HepG2 (cell line): ENCODE results near the gene CD24. TPM values are rescaled to one million over a fixed set of nuclear protein-coding genes. Genes with fewer than 3 reads are reported as not detected.

ENCODE experiments used
- AHDC1 ChIP-seq: sonication (generic); formaldehyde crosslinking; IDR thresholded peaks from 2 replicates; pipeline ENCODE4 v1.5.1; 2020; ENCODE audit warnings: mild to moderate bottlenecking, missing genetic modification reagents, borderline replicate concordance
- CEBPZ ChIP-seq: IDR thresholded peaks from 2 replicates; pipeline ENCODE4 v1.6.1; 2012; ENCODE audit warnings: low read length, improper control_type of control experiment
- ELF3 ChIP-seq: IDR thresholded peaks from 2 replicates; pipeline ENCODE4 v1.6.1; 2016; ENCODE audit warnings: missing genetic modification reagents, missing compliant biosample characterization
- ETS1 ChIP-seq: sonication (generic); formaldehyde crosslinking; IDR thresholded peaks from 2 replicates; pipeline ENCODE4 v1.4.0; 2020; ENCODE audit warnings: missing genetic modification reagents
- HNRNPL ChIP-seq: fragments of 200-400 bp; formaldehyde crosslinking; IDR thresholded peaks from 2 replicates; pipeline ENCODE4 v1.6.1; 2017; ENCODE audit warnings: mild to moderate bottlenecking, low read depth, low read length
- PAF1 ChIP-seq: IDR thresholded peaks from 2 replicates; pipeline ENCODE4 v1.6.1; 2016; ENCODE audit warnings: missing genetic modification reagents, missing compliant biosample characterization
- SNAPC2 ChIP-seq: sonication (generic); formaldehyde crosslinking; IDR thresholded peaks from 2 replicates; pipeline ENCODE4 v1.8.1; 2022; ENCODE audit warnings: mild to moderate bottlenecking, missing genetic modification reagents
- ZBTB20 ChIP-seq: sonication (generic); formaldehyde crosslinking; IDR thresholded peaks from 2 replicates; pipeline ENCODE4 v1.8.1; 2023; ENCODE audit warnings: missing genetic modification reagents, low read depth, mild to moderate bottlenecking, borderline replicate concordance
- ZNF484 ChIP-seq: sonication (generic); formaldehyde crosslinking; IDR thresholded peaks from 2 replicates; pipeline ENCODE4 v1.5.1; 2020; ENCODE audit warnings: mild to moderate bottlenecking, low read depth, missing genetic modification reagents, borderline replicate concordance
- polyA plus RNA-seq, 8 experiments: library from polyadenylated mRNA; depleted of rRNA in 3 of 8; stranded (reverse) in 7 of 8; unstranded in 1 of 8; fragments of >200 nt; fragmentation: Illumina TruSeq in 4 of 8; extraction: Trizol in 4 of 8; gene quantifications; 2 replicates each; pipeline versions ENCODE4 v1.2.1 to v1.2.3, GENCODE V29; 2011 to 2016; ENCODE audit warnings: low read depth in 4 of 8, missing spikeins in 1 of 8, mixed read lengths in 1 of 8; ENCODE audit not compliant: insufficient read depth in 1 of 8
- total RNA-seq, 5 experiments: library from RNA; depleted of rRNA; stranded (reverse); fragments of >200 nt; fragmentation: Illumina TruSeq; extraction: Trizol; gene quantifications; 2 replicates each; pipeline ENCODE4 v1.2.3, GENCODE V29; 2016; ENCODE audit warnings: low read depth in 1 of 5
- TF ChIP-seq, protein P1 (sequence below): sonication (generic); formaldehyde crosslinking; IDR thresholded peaks from 2 replicates; pipeline ENCODE4 v1.4.0; 2020; ENCODE audit warnings: missing genetic modification reagents

CD24 gene
- total and polyA plus RNA-seq, 2 of the 13 experiments (the other 11 are each of a cell fraction or from before 2014, with no cell fraction given) = 11.3 to 30.5 TPM

- TF ChIP-seq, protein P1, sequence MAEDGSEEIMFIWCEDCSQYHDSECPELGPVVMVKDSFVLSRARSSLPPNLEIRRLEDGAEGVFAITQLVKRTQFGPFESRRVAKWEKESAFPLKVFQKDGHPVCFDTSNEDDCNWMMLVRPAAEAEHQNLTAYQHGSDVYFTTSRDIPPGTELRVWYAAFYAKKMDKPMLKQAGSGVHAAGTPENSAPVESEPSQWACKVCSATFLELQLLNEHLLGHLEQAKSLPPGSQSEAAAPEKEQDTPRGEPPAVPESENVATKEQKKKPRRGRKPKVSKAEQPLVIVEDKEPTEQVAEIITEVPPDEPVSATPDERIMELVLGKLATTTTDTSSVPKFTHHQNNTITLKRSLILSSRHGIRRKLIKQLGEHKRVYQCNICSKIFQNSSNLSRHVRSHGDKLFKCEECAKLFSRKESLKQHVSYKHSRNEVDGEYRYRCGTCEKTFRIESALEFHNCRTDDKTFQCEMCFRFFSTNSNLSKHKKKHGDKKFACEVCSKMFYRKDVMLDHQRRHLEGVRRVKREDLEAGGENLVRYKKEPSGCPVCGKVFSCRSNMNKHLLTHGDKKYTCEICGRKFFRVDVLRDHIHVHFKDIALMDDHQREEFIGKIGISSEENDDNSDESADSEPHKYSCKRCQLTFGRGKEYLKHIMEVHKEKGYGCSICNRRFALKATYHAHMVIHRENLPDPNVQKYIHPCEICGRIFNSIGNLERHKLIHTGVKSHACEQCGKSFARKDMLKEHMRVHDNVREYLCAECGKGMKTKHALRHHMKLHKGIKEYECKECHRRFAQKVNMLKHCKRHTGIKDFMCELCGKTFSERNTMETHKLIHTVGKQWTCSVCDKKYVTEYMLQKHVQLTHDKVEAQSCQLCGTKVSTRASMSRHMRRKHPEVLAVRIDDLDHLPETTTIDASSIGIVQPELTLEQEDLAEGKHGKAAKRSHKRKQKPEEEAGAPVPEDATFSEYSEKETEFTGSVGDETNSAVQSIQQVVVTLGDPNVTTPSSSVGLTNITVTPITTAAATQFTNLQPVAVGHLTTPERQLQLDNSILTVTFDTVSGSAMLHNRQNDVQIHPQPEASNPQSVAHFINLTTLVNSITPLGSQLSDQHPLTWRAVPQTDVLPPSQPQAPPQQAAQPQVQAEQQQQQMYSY (CRISPR knock-in tag) = no peak
- TF ChIP-seq SNAPC2 (CRISPR knock-in tag) (no peak), ZBTB20 (CRISPR knock-in tag) (peak; percentile 53; the same call in 1 of the 2 replicates), PAF1 (no peak), HNRNPL (no peak), CEBPZ (no peak), ELF3 (CRISPR knock-in tag) (no peak), AHDC1 (CRISPR knock-in tag) (no peak), ETS1 (CRISPR knock-in tag) (no peak), ZNF484 (no peak)
Observed at GRCh38 chr6:106924694-106925523, 49.6 kb downstream of the CD24 start (continued).
